GM12878 (cell line): ENCODE measurements around the gene OTOG. TPM values are rescaled to one million over a fixed set of nuclear protein-coding genes. Genes with fewer than 3 reads are reported as not detected.

ENCODE experiments used
- ATAC-seq: fragments of 200-7000 bp; cut with Tn5 transposase; 3 replicates; pipeline ENCODE4 v1.9.1; 2020; ENCODE audit warnings: mild to moderate bottlenecking, moderate library complexity
- BruUV-seq: library from RNA; stranded (reverse); fragments of 400-500 nt; replicated peaks from 2 replicates; lab custom pipeline; 2021; lab: Mats Ljungman, UMichigan
- CTCF ChIA-PET: fragments of 300-600 bp; sonication (Branson Sonifier 250); formaldehyde crosslinking; extraction: SDS; loops from one replicate; lab custom pipeline; 2021; ENCODE audit warnings: inconsistent platforms; lab: Yijun Ruan, JAX
- POLR2A ChIA-PET: fragments of 350-600 bp; formaldehyde crosslinking; extraction: SDS; loops from one replicate; lab custom pipeline; 2021; ENCODE audit warnings: inconsistent platforms; lab: Charles Lee
- RAD21 ChIA-PET: fragments of 300-600 bp; sonication (Branson Sonifier 250); formaldehyde crosslinking; loops from one replicate; lab custom pipeline; 2023; ENCODE audit warnings: antibody characterized with exemption; ENCODE audit not compliant: unreplicated experiment; lab: Charles Lee
- SMC1A ChIA-PET: fragments of 300-600 bp; sonication (Branson Sonifier 250); formaldehyde crosslinking; loops from one replicate; lab custom pipeline; 2023; ENCODE audit not compliant: unreplicated experiment, uncharacterized antibody; lab: Charles Lee
- DNase-seq: peaks from one replicate; pipeline ENCODE4 v3.0.0-alpha.2; 2011; ENCODE audit warnings: low read depth, low spot score
- FAIRE-seq: peaks from 3 replicates; lab custom pipeline; 2011; peaks lifted over from hg19 to GRCh38; lab: Jason Lieb, UNC
- H2AFZ ChIP-seq: 2 replicates; pipeline ENCODE4 v1.6.0; 2011; ENCODE audit warnings: low read depth, low read length, control low read depth; ENCODE audit not compliant: control insufficient read depth
- H3K27ac ChIP-seq: 2 replicates; pipeline ENCODE4 v1.5.1; 2011; ENCODE audit warnings: control low read depth; ENCODE audit not compliant: control insufficient read depth, insufficient read depth
- H3K27me3 ChIP-seq, 2 experiments: replicated peaks in 1 of 2; 2 replicates each; pipeline versions ENCODE4 v1.6.0 to v1.6.1; 2011; ENCODE audit warnings: low read length in 1 of 2; ENCODE audit not compliant: control insufficient read depth in 2 of 2, insufficient read depth in 2 of 2
- H3K36me3 ChIP-seq, 2 experiments: 2 replicates each; pipeline ENCODE4 v1.5.1; 2011; ENCODE audit warnings: low read length in 1 of 2; ENCODE audit not compliant: control insufficient read depth in 2 of 2, insufficient read depth in 2 of 2
- H3K4me1 ChIP-seq: 2 replicates; pipeline ENCODE4 v1.6.1; 2011; ENCODE audit warnings: mild to moderate bottlenecking, low read length, moderate library complexity, mixed read lengths; ENCODE audit not compliant: control insufficient read depth, insufficient read depth
- H3K4me2 ChIP-seq: 2 replicates; pipeline ENCODE4 v1.6.0; 2011; ENCODE audit warnings: control low read depth; ENCODE audit not compliant: control insufficient read depth, insufficient read depth
- H3K4me3 ChIP-seq: fragments of 200-600 bp; sonication (generic); 2 replicates; pipeline ENCODE4 v1.5.1; 2016
- H3K79me2 ChIP-seq: 2 replicates; pipeline ENCODE4 v1.6.0; 2011; ENCODE audit warnings: low read length; ENCODE audit not compliant: control insufficient read depth, insufficient read depth
- H3K9ac ChIP-seq: 2 replicates; pipeline ENCODE4 v1.8.0; 2011; ENCODE audit warnings: low read length, control low read depth, mixed read lengths; ENCODE audit not compliant: control insufficient read depth, insufficient read depth
- H3K9me3 ChIP-seq: replicated peaks from 3 replicates; pipeline ENCODE4 v1.5.1; 2011; ENCODE audit warnings: mild to moderate bottlenecking, low read length; ENCODE audit not compliant: control insufficient read depth, insufficient read depth
- H4K20me1 ChIP-seq: 2 replicates; pipeline ENCODE4 v1.6.0; 2011; ENCODE audit not compliant: control insufficient read depth, insufficient read depth
- CBX3 ChIP-seq: fragments of 200-600 bp; sonication (generic); IDR thresholded peaks from 2 replicates; pipeline ENCODE4 v1.6.1; 2016; ENCODE audit warnings: low read depth, borderline replicate concordance
- CREM ChIP-seq: IDR thresholded peaks from 2 replicates; pipeline ENCODE4 v1.6.1; 2014; ENCODE audit warnings: antibody characterized with exemption, low read depth
- CUX1 ChIP-seq: IDR thresholded peaks from 2 replicates; pipeline ENCODE4 v1.6.1; 2012; ENCODE audit warnings: improper control_type of control experiment, low read depth, low read length; ENCODE audit not compliant: insufficient replicate concordance
- GABPA ChIP-seq: IDR thresholded peaks from 2 replicates; pipeline ENCODE4 v1.6.1; 2014; ENCODE audit warnings: antibody characterized with exemption, low read depth, mild to moderate bottlenecking, inconsistent platforms
- LARP7 ChIP-seq: fragments of 450-650 bp; IDR thresholded peaks from 2 replicates; pipeline ENCODE4 v1.6.1; 2017; ENCODE audit warnings: mild to moderate bottlenecking
- POLR2AphosphoS5 ChIP-seq: IDR thresholded peaks from 2 replicates; pipeline ENCODE4 v1.6.1; 2011; ENCODE audit warnings: mild to moderate bottlenecking, low read length, inconsistent platforms
- WRNIP1 ChIP-seq: IDR thresholded peaks from 2 replicates; pipeline ENCODE4 v1.6.1; 2011; ENCODE audit warnings: low read depth, low read length, improper control_type of control experiment, borderline replicate concordance
- ZNF687 ChIP-seq: fragments of 450-650 bp; IDR thresholded peaks from 2 replicates; pipeline ENCODE4 v1.6.1; 2017; ENCODE audit warnings: mild to moderate bottlenecking, moderate library complexity
- WGBS: methylation state at CpG from one replicate; pipeline ENCODE4 v1.1.6; 2016; ENCODE audit warnings: low lambda C conversion rate; ENCODE audit not compliant: insufficient replicate concordance, insufficient coverage; ENCODE audit errors: missing lambda C conversion rate; 5-methylcytosine and 5-hydroxymethylcytosine counted together
- in situ Hi-C: fragments of 300-500 bp; cut with MboI; formaldehyde crosslinking; loops from 9 replicates; pipeline ENCODE4 v1.14.3; 2018; ENCODE audit warnings: mixed read lengths
- intact Hi-C: fragments of 100-400 bp; cut with micrococcal nuclease; formaldehyde crosslinking; loops from one replicate; pipeline ENCODE4 v1.14.2; 2022; ENCODE audit not compliant: unreplicated experiment
- polyA plus RNA-seq, 11 experiments: library from polyadenylated mRNA; depleted of rRNA in 4 of 11; unstranded in 6 of 11; stranded (reverse) in 5 of 11; fragments of >200 nt; fragmentation: Nextera tagmentation in 4 of 11; fragmentation: Illumina TruSeq in 1 of 11; extraction: Ambion mirVana in 4 of 11; extraction: Trizol in 1 of 11; gene quantifications; 1 replicate in 1 of 11; 2 replicates in 10 of 11; pipeline versions ENCODE4 v1.2.1 to v1.2.3, GENCODE V29; 2011 to 2016; ENCODE audit warnings: inconsistent platforms in 2 of 11, missing spikeins in 2 of 11, low read depth in 1 of 11
- total RNA-seq, 4 experiments: library from RNA; depleted of rRNA in 3 of 4; stranded (reverse); fragments of >200 nt in 3 of 4; fragmentation: Illumina TruSeq in 1 of 4; extraction: Trizol in 1 of 4; gene quantifications; 2 replicates each; pipeline versions ENCODE4 v1.2.1 to v1.2.3, GENCODE V29; 2013 to 2021
- TF ChIP-seq, protein P1 (sequence below): IDR thresholded peaks from 2 replicates; pipeline ENCODE4 v1.6.1; 2012; ENCODE audit warnings: low read length, inconsistent platforms

OTOG gene
- total and polyA plus RNA-seq, 10 of the 15 experiments (the other 5 are each of a cell fraction or from before 2014, with no cell fraction given) = not detected

GRCh38 chr11:17522655-17523054 lies 24.4 kb upstream of the OTOG start (continued):
- TF ChIP-seq, protein P1, sequence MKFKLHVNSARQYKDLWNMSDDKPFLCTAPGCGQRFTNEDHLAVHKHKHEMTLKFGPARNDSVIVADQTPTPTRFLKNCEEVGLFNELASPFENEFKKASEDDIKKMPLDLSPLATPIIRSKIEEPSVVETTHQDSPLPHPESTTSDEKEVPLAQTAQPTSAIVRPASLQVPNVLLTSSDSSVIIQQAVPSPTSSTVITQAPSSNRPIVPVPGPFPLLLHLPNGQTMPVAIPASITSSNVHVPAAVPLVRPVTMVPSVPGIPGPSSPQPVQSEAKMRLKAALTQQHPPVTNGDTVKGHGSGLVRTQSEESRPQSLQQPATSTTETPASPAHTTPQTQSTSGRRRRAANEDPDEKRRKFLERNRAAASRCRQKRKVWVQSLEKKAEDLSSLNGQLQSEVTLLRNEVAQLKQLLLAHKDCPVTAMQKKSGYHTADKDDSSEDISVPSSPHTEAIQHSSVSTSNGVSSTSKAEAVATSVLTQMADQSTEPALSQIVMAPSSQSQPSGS = no peak
- TF ChIP-seq CBX3 = no peak

DNA sequence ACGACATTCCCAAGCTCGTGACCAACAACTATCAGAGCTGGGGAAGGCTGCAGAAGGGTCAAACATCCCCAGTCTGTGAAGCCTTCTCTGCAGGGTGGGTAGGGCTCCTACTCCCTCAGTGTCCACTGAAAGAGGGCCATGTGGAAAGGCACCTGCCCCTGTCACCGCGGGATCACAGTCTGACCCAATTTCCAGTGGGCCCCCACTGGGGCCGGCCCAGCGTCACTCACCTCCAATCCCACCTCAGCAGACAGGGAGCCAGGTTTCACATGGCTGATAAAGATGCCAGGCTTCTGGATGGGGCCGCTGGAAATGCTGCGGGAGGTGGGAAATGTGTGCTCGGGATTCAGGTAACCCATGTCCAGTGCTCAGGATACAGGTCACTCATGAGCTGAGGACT lies 22.8 kb upstream of the OTOG start:
- Histone ChIP-seq H3K27ac (no peak overlapping the region), H3K9ac (no peak overlapping the region), H3K9me3 (no peaks in the 10 kb centered on the region)
- ATAC-seq (no peak), FAIRE-seq (no peak)
- POLR2A ChIA-PET = no interaction called here
- no TSS peak for BruUV-seq
- intact Hi-C loops = no loop called here
- in situ Hi-C loops = no loop called here
- 47% methylated on average over 9 of the region's 9 CpGs for WGBS
- no peak for TF ChIP-seq POLR2AphosphoS5
- TF ChIP-seq WRNIP1 = no peak
- no peak for TF ChIP-seq LARP7
- TF ChIP-seq ZNF687 = no peak
- TF ChIP-seq CREM = no peak
- no peak for TF ChIP-seq GABPA
- TF ChIP-seq CUX1 = no peak
- TF ChIP-seq, all 136 proteins: peak for 0
- Histone ChIP-seq H4K20me1 (peaks cover 4% of the 10 kb centered on the region; the same call in 1 of the 2 replicates), H3K79me2 (no peaks in the 10 kb centered on the region), H3K4me3 (no peak overlapping the region), H3K36me3 (no peaks in the 10 kb centered on the region), H3K27me3 (no peaks in the 10 kb centered on the region), H3K4me1 (no peaks in the 10 kb centered on the region), H3K4me2 (no peak overlapping the region), H2AFZ (no peak overlapping the region)
- DNase-seq = no peak
- ChIA-PET RAD21 (no interaction called here), SMC1A (no interaction called here), CTCF (interaction anchor here (1.2 to 1.9 kb wide), 3 partner anchors 18 to 140 kb away, joined by 3 to 5 read pairs (median 5); no protein-coding TSS in a partner anchor)
